PC-3 (cell line): ENCODE results near the gene ZKSCAN4. TPM values are rescaled to one million over a fixed set of nuclear protein-coding genes. Genes with fewer than 3 reads are reported as not detected.

Source experiments
- ATAC-seq: fragments of 200-7000 bp; cut with Tn5 transposase; 2 replicates; pipeline ENCODE4 v1.9.1; 2020; ENCODE audit warnings: mild to moderate bottlenecking, moderate library complexity
- BruUV-seq: library from RNA; stranded (reverse); fragments of 400-500 nt; replicated peaks from 2 replicates; lab custom pipeline; 2021; lab: Mats Ljungman, UMichigan
- CTCF ChIA-PET: fragments of 300-600 bp; sonication (Branson Sonifier 250); formaldehyde crosslinking; loops from one replicate; lab custom pipeline; 2022; ENCODE audit warnings: antibody characterized with exemption; lab: Charles Lee
- POLR2A ChIA-PET: fragments of 300-600 bp; sonication (Branson Sonifier 250); formaldehyde crosslinking; loops from one replicate; lab custom pipeline; 2022; ENCODE audit warnings: antibody characterized with exemption; ENCODE audit not compliant: unreplicated experiment; lab: Charles Lee
- DNase-seq: peaks from one replicate; pipeline ENCODE4 v3.0.0-alpha.2; 2015
- H2AFZ ChIP-seq: fragments of 300-600 bp; sonication (generic); 2 replicates; pipeline ENCODE4 v1.6.0; 2016; ENCODE audit warnings: antibody characterized with exemption, low read length
- H3F3A ChIP-seq: fragments of 300-600 bp; sonication (generic); one replicate; pipeline ENCODE4 v1.6.0; 2017; ENCODE audit warnings: antibody characterized with exemption, low read length, control low read depth, mild to moderate bottlenecking; ENCODE audit not compliant: unreplicated experiment
- H3K27ac ChIP-seq: fragments of 300-600 bp; sonication (generic); 2 replicates; pipeline ENCODE4 v1.5.1; 2016; ENCODE audit warnings: mild to moderate bottlenecking, low read length
- H3K27me3 ChIP-seq: fragments of 300-600 bp; sonication (generic); 2 replicates; pipeline ENCODE4 v1.6.1; 2016; ENCODE audit warnings: low read length, mixed read lengths
- H3K36me3 ChIP-seq: fragments of 300-600 bp; sonication (generic); 2 replicates; pipeline ENCODE4 v1.6.1; 2016; ENCODE audit warnings: low read depth, mixed run types, low read length, mixed read lengths
- H3K4me1 ChIP-seq: fragments of 300-600 bp; sonication (generic); 2 replicates; pipeline ENCODE4 v1.5.1; 2016; ENCODE audit warnings: low read length; ENCODE audit not compliant: insufficient read depth
- H3K4me2 ChIP-seq: fragments of 300-600 bp; sonication (generic); 2 replicates; pipeline ENCODE4 v1.6.0; 2016; ENCODE audit warnings: low read length
- H3K4me3 ChIP-seq: fragments of 300-600 bp; sonication (generic); 2 replicates; pipeline ENCODE4 v1.5.1; 2016; ENCODE audit warnings: mild to moderate bottlenecking, low read length, mixed read lengths
- H3K79me2 ChIP-seq: fragments of 300-600 bp; sonication (generic); 2 replicates; pipeline ENCODE4 v1.6.1; 2017; ENCODE audit warnings: low read length, mixed read lengths
- H3K9ac ChIP-seq: fragments of 300-600 bp; sonication (generic); 2 replicates; pipeline ENCODE4 v1.6.0; 2016; ENCODE audit warnings: mild to moderate bottlenecking, low read length
- H3K9me2 ChIP-seq: fragments of 300-600 bp; sonication (generic); replicated peaks from 2 replicates; pipeline ENCODE4 v1.6.1; 2016; ENCODE audit warnings: mixed run types, low read length, mixed read lengths
- H3K9me3 ChIP-seq: fragments of 300-600 bp; sonication (generic); 2 replicates; pipeline ENCODE4 v1.6.1; 2016; ENCODE audit warnings: low read length, mixed read lengths
- H4K20me1 ChIP-seq: fragments of 300-600 bp; sonication (generic); 2 replicates; pipeline ENCODE4 v1.6.1; 2016; ENCODE audit warnings: low read length, mixed read lengths
- EZH2 ChIP-seq: fragments of 300-600 bp; sonication (generic); IDR thresholded peaks from one replicate; pipeline ENCODE4 v1.6.1; 2017; ENCODE audit warnings: antibody characterized with exemption, mild to moderate bottlenecking, low read length; ENCODE audit not compliant: unreplicated experiment
- EZH2phosphoT487 ChIP-seq: fragments of 300-600 bp; sonication (generic); IDR thresholded peaks from 2 replicates; pipeline ENCODE4 v1.6.1; 2018; ENCODE audit warnings: mild to moderate bottlenecking, antibody characterized with exemption, low read length, borderline replicate concordance
- intact Hi-C: fragments of 100-400 bp; cut with micrococcal nuclease; formaldehyde crosslinking; loops from 2 replicates; pipeline ENCODE4 v1.9.0; 2023
- total RNA-seq: library from RNA; depleted of rRNA; stranded (reverse); fragments of >200 nt; gene quantifications from 2 replicates; pipeline ENCODE4 v1.2.3, GENCODE V29; 2014
- TF ChIP-seq, protein P1 (sequence below): fragments of 300-600 bp; sonication (generic); conservative IDR thresholded peaks from 2 replicates; pipeline ENCODE4 v1.5.1; 2017; ENCODE audit warnings: antibody characterized with exemption, low read depth, mild to moderate bottlenecking, low read length

Gene ZKSCAN4
- total RNA-seq, 1 experiment from 2014 or later = 2.3 TPM

- no peak overlapping the region for H3K27ac ChIP-seq
- H3K4me1 ChIP-seq = peaks cover 13% of the 10 kb centered on the region
- H3K9ac ChIP-seq = no peak overlapping the region; the same call in 1 of the 2 replicates
- H3K9me2 ChIP-seq = no peaks in the 10 kb centered on the region
- peak overlapping the region; percentile 84 for H3K4me2 ChIP-seq
- ChIA-PET CTCF (no interaction called here), POLR2A (interaction anchor here (0.6 kb wide), 1 partner anchor 419 kb away, joined by 3 read pairs; no protein-coding TSS in a partner anchor)
- H3K36me3 ChIP-seq = peaks cover 25% of the 10 kb centered on the region
- no peaks in the 10 kb centered on the region for H3K27me3 ChIP-seq
- no TSS peak for BruUV-seq
- peaks cover 19% of the 10 kb centered on the region for H3K79me2 ChIP-seq
- no peaks in the 10 kb centered on the region for H4K20me1 ChIP-seq
- intact Hi-C loops = loop anchor here (5.0 kb wide), 1 partner anchor 111 kb away; the partner anchor contains the start of gene ZSCAN31
- no peaks in the 10 kb centered on the region for H3F3A ChIP-seq
- peak overlapping the region; percentile 92 for H3K4me3 ChIP-seq
- no peaks in the 10 kb centered on the region for H3K9me3 ChIP-seq
- TF ChIP-seq EZH2phosphoT487 = no peak
- TF ChIP-seq, protein P1, sequence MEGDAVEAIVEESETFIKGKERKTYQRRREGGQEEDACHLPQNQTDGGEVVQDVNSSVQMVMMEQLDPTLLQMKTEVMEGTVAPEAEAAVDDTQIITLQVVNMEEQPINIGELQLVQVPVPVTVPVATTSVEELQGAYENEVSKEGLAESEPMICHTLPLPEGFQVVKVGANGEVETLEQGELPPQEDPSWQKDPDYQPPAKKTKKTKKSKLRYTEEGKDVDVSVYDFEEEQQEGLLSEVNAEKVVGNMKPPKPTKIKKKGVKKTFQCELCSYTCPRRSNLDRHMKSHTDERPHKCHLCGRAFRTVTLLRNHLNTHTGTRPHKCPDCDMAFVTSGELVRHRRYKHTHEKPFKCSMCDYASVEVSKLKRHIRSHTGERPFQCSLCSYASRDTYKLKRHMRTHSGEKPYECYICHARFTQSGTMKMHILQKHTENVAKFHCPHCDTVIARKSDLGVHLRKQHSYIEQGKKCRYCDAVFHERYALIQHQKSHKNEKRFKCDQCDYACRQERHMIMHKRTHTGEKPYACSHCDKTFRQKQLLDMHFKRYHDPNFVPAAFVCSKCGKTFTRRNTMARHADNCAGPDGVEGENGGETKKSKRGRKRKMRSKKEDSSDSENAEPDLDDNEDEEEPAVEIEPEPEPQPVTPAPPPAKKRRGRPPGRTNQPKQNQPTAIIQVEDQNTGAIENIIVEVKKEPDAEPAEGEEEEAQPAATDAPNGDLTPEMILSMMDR = no peak
- TF ChIP-seq EZH2 = no peak
- no peak for ATAC-seq
- DNase-seq = no peak
- H2AFZ ChIP-seq = no peak overlapping the region
These were observed 25.6 kb downstream of the ZKSCAN4 start for GRCh38 chr6:28226460-28226859.

- peaks cover 20% of the 10 kb centered on the region for H3K4me1 ChIP-seq
- no peaks in the 10 kb centered on the region for H4K20me1 ChIP-seq
- ChIA-PET CTCF (no interaction called here), POLR2A (no interaction called here)
- ATAC-seq (peak; percentile 93), DNase-seq (peak; percentile 93)
- H3F3A ChIP-seq = no peaks in the 10 kb centered on the region
- no peaks in the 10 kb centered on the region for H3K9me2 ChIP-seq
- peak within 1 kb of the TSS; percentile 92 for H3K4me3 ChIP-seq
- intact Hi-C loops = loop anchor here (1.0 to 5.0 kb wide), 4 partner anchors 27 to 129 kb away; partner anchors contain the start of genes ZKSCAN4 and ZSCAN31
- peaks cover 19% of the 10 kb centered on the region for H3K79me2 ChIP-seq
- no peak for TF ChIP-seq EZH2
- TF ChIP-seq, protein P1 = no peak
- no peak for TF ChIP-seq EZH2phosphoT487
- peak within 1 kb of the TSS; percentile 93 for H2AFZ ChIP-seq
- H3K4me2 ChIP-seq = peak within 1 kb of the TSS; percentile 84
- H3K36me3 ChIP-seq = peaks cover 24% of the 10 kb centered on the region
- BruUV-seq = TSS peak; percentile 73
- H3K27me3 ChIP-seq = no peaks in the 10 kb centered on the region
- H3K27ac ChIP-seq = peak within 1 kb of the TSS; percentile 42
- peak within 1 kb of the TSS; percentile 81 for H3K9ac ChIP-seq
- no peaks in the 10 kb centered on the region for H3K9me3 ChIP-seq
These were observed 26.8 kb downstream of the ZKSCAN4 start, which contains the start of gene ZSCAN9 for GRCh38 chr6:28225056-28225834. Gene ZSCAN9 (plus strand): TSS chr6:28225275. CDS start chr6:28227085, 1,810 bp downstream.
